GM12872 (cell line): ENCODE results near the gene KCNJ9.

Experiments
- CTCF ChIP-seq: IDR thresholded peaks from 3 replicates; pipeline ENCODE4 v1.5.1; 2011; ENCODE audit warnings: low read depth, mild to moderate bottlenecking, low read length, moderate library complexity; ENCODE audit not compliant: insufficient read depth

The KCNJ9 gene

GRCh38 chr1:160097911-160098851 is 16.8 kb downstream of the KCNJ9 start, which contains the start of gene IGSF8:
Gene IGSF8, minus strand, starts transcription at chr1:160098619. Its CDS starts 147 bp downstream, at chr1:160098472.
- no peak for TF ChIP-seq CTCF

GRCh38 chr1:160098852-160099561 is 17.7 kb downstream of the KCNJ9 start:
- no peak for TF ChIP-seq CTCF

GRCh38 chr1:160099716-160100375 is 18.5 kb downstream of the KCNJ9 start:
- no peak for TF ChIP-seq CTCF

- peak; percentile 98 for TF ChIP-seq CTCF
These were observed 19.8 kb downstream of the KCNJ9 start for GRCh38 chr1:160101037-160101716.

- no peak for TF ChIP-seq CTCF
These were observed 20.6 kb downstream of the KCNJ9 start for GRCh38 chr1:160101717-160102522.

- TF ChIP-seq CTCF, result no peak
These were observed 22.5 kb downstream of the KCNJ9 start for GRCh38 chr1:160103658-160104408.
